ENCODE data around the gene ALOX5AP.

DNA sequence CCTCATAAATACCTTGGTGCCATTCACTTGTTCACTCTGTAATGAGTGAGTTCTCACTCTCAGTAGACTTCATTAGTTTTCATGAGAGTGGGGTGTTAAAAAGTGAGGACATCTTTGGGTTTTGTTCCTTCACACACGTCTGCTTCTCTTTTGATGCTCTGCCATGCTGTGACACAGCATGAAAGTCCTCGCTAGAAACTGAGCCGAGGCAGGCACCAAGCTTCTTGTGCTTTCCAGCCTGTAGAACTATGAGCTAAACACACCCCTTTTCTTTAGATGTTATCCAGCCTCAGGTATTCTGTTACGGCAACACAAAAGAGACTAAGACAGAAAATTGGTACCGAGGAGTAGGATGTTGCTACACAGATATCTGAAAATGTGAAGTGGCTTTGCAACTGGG, 43.7 kb downstream of the ALOX5AP start:
- TF ChIP-seq, protein P1, sequence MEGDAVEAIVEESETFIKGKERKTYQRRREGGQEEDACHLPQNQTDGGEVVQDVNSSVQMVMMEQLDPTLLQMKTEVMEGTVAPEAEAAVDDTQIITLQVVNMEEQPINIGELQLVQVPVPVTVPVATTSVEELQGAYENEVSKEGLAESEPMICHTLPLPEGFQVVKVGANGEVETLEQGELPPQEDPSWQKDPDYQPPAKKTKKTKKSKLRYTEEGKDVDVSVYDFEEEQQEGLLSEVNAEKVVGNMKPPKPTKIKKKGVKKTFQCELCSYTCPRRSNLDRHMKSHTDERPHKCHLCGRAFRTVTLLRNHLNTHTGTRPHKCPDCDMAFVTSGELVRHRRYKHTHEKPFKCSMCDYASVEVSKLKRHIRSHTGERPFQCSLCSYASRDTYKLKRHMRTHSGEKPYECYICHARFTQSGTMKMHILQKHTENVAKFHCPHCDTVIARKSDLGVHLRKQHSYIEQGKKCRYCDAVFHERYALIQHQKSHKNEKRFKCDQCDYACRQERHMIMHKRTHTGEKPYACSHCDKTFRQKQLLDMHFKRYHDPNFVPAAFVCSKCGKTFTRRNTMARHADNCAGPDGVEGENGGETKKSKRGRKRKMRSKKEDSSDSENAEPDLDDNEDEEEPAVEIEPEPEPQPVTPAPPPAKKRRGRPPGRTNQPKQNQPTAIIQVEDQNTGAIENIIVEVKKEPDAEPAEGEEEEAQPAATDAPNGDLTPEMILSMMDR (IDR thresholded peaks at IDR 0.05; ENCODE audit: borderline replicate concordance, extremely low read depth, low read length, poor library complexity, severe bottlenecking): no peak
- no peak for TF ChIP-seq EZH2 (IDR thresholded peaks at IDR 0.05; ENCODE audit: borderline replicate concordance, low read depth, low read length, severe bottlenecking)
